SK-N-MC (cell line): ENCODE measurements around the gene SMPD3.

Experiments used
- EZH2 ChIP-seq: fragments of 200-600 bp; sonication (generic); IDR thresholded peaks from one replicate; pipeline ENCODE4 v1.6.1; 2017; ENCODE audit warnings: antibody characterized with exemption
- FOXP2 ChIP-seq: optimal IDR thresholded peaks from 2 replicates; pipeline ENCODE3; 2011; ENCODE audit warnings: mild to moderate bottlenecking, moderate library complexity; ENCODE audit not compliant: insufficient read depth; ENCODE audit errors: extremely low read length, control extremely low read depth
- POLR2AphosphoS5 ChIP-seq: IDR thresholded peaks from 2 replicates; pipeline ENCODE4 v1.6.1; 2012; ENCODE audit warnings: mild to moderate bottlenecking, low read depth, low read length, borderline replicate concordance

DNA sequence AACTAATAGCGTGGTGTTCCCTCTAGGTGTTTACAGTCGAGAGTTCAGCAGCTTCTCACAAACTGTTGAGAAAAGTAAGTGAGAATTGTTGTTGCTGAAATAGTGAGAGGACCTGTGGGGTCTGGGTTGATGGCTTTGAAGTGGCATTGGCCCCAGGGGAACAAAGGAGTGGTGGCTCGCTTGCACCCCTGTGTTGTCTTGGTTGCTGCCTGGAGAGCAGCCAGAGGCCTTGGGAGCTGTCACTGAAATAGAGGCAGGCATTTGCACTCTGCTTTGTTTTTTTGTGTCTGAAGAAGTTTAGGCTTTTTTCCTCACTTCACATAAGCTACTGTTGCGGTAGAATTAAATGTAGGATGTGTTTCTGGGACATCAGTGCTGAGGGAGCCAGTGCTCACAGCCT, 100.7 kb downstream of the SMPD3 start:
- TF ChIP-seq EZH2: no peak
- no peak for TF ChIP-seq POLR2AphosphoS5
- TF ChIP-seq FOXP2: no peak
